ENCODE data around the gene SDK1.
"Not testable (repeated sequence)": the region's sequence is repeated elsewhere in the genome, so short reads cannot be mapped to it uniquely, and the experiment has no call there.

DNA sequence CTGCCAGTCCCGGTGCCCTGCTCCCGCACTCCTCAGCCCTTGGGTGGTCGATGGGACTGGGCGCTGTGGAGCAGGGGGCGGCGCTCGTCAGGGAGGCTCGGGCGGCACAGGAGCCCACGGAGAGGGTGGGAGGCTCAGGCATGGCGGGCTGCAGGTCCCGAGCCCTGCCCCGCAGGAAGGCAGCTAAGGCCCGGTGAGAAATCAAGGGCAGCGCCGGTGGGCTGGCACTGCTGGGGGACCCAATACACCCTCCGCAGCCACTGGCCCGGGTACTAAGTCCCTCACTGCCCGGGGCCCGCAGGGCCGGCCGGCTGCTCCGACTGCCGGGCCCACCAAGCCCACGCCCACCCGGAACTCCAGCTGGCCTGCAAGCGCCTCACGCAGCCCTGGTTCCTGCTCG lies 1012.9 kb downstream of the SDK1 start:
- not testable (repeated sequence) for TF ChIP-seq CTCF (IDR thresholded peaks at IDR 0.05; ENCODE audit: low read depth, low read length); POLR2A (IDR thresholded peaks at IDR 0.05; ENCODE audit: extremely low read depth, insufficient read length)

Data from NB4 (cell line).